ENCODE results near the gene ATP5F1D.

DNA sequence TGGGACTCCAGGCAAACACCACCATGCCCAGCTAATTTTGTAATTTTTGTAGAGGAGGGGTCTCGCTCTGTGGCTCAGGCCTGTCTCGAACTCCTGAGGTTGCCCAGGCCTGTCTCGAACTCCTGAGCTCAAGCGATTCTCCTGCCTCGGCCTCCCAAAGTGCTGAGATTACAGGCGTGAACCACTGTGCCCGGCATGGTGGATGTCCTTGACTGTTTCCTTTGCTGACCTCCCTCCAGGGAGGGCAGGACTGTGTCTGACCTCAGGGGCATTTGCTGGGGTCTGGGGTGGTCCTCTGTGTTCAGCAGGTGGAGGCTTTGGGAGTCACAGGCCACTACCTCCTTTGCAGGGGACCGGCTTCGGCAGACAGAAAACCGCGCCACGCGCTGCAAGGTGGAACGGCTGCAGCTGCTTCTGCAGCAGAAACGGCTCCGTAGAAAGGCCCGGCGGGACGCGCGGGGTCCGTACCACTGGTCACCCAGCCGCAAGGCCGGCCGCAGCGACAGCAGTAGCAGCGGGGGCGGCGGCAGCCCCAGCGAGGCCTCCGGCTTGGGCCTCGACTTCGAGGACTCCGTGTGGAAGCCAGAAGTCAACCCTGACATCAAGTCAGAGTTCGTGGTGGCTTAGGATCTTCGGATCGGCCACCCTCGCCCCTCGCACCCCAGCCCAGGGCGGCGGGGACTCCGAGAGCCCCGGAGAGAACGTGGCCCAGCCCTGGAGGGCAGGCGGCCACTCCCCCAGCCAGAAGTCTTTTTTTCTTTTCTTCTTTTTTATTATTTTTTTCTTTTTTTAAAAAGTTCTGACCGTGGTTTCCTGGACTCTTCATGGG is 15.3 kb downstream of the ATP5F1D start:
- TF ChIP-seq EZH2 (IDR thresholded peaks at IDR 0.05; ENCODE audit: borderline replicate concordance, insufficient read depth, low read depth, low read length, poor library complexity, severe bottlenecking), result no peak
- TF ChIP-seq, protein P1, sequence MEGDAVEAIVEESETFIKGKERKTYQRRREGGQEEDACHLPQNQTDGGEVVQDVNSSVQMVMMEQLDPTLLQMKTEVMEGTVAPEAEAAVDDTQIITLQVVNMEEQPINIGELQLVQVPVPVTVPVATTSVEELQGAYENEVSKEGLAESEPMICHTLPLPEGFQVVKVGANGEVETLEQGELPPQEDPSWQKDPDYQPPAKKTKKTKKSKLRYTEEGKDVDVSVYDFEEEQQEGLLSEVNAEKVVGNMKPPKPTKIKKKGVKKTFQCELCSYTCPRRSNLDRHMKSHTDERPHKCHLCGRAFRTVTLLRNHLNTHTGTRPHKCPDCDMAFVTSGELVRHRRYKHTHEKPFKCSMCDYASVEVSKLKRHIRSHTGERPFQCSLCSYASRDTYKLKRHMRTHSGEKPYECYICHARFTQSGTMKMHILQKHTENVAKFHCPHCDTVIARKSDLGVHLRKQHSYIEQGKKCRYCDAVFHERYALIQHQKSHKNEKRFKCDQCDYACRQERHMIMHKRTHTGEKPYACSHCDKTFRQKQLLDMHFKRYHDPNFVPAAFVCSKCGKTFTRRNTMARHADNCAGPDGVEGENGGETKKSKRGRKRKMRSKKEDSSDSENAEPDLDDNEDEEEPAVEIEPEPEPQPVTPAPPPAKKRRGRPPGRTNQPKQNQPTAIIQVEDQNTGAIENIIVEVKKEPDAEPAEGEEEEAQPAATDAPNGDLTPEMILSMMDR (IDR thresholded peaks at IDR 0.05), result no peak
